HG03432 (cell line): Measurements from ENCODE around the gene UGT2B10.

Source experiments
- ATAC-seq: cut with Tn5 transposase; IDR thresholded peaks from one replicate; pipeline ENCODE4 v1.9.1; 2021; ENCODE audit warnings: mild to moderate bottlenecking, moderate library complexity; ENCODE audit not compliant: unreplicated experiment

The UGT2B10 gene

GRCh38 chr4:68869274-68869773 is 53.5 kb downstream of the UGT2B10 start:
- no peak for ATAC-seq

DNA sequence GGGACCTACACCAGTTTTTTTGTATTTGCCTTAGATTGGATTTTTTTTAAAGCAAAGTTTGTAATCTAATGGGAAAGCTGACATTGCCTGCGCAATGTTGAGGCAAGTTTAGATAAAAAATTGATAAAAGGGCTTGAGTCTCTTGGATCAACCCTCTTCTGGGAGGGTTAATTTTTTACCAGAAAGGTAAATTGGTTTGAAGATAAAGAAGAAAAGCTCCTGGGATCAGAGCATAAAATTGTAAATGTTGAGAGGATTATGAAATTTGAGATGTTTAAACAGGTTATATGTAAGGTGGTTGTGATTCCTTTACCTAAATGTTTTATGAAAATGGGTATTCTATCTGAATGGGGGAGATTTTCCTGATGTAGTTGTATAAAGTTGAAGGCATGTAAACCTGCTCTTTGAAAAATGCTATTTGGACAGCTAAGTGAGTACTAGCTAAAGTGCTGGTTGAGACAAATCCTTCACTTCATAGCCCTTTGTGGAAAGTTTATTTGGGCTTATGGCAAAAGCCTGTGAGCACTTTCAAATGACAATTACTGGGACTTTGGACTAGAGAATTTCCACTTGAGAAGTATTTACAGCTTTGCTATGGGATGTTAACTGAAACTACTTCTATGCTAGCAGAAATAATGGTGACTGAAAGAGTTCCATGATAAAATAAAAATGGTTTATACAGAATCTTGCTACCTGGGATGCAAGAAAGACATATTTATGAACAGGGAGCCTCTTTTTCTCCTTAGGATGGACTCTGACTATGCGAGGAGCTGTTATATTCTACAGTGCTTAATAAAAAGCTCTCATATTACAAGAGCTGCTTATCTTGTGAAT is 56.2 kb downstream of the UGT2B10 start:
- ATAC-seq: no peak

- no peak for ATAC-seq
Observed at GRCh38 chr4:68872643-68873502, 57.1 kb downstream of the UGT2B10 start.

- no peak for ATAC-seq
Observed at GRCh38 chr4:68874507-68874906, 58.7 kb downstream of the UGT2B10 start.

GRCh38 chr4:68877555-68877954 is 61.8 kb downstream of the UGT2B10 start:
- ATAC-seq: no peak

DNA sequence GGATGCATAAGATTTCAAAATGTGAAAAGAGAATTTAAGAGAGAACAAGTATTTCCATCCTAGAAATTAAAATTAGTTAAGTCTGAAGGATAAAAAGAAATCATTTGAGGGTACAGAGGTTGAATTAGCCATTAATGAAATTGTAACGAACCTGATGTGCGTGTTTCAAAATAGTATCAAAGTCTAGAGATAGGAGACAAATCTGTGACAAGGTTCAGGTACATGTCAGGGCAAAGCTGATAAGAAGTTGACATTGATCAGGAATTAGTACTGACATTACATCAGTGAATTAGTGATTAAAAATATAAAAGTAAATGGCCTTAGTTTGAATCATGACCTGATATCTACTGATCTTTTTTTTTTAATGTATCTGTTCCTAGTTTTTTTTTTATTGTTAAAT is 62.3 kb downstream of the UGT2B10 start:
- ATAC-seq: no peak
